Activated T-helper 9 cell treated with anti-CD3 and anti-CD28 coated beads, Interleukin-2, amount 50 U/mL, for 16 hours (primary cell): ENCODE results near the gene TXNDC9.
"Not testable (repeated sequence)": the region's sequence is repeated elsewhere in the genome, so short reads cannot be mapped to it uniquely, and the experiment has no call there.

Experiments
- DNase-seq: peaks from one replicate; pipeline ENCODE4 v3.0.0-alpha.2; 2020; ENCODE audit warnings: low read depth

Gene TXNDC9

GRCh38 chr2:99325384-99325783, 10.7 kb downstream of the TXNDC9 start:
- no peak for DNase-seq

- not testable (repeated sequence) for DNase-seq
These were observed 18.3 kb downstream of the TXNDC9 start for GRCh38 chr2:99317873-99318200.

GRCh38 chr2:99317161-99317872, 18.8 kb downstream of the TXNDC9 start:
- no peak for DNase-seq

DNA sequence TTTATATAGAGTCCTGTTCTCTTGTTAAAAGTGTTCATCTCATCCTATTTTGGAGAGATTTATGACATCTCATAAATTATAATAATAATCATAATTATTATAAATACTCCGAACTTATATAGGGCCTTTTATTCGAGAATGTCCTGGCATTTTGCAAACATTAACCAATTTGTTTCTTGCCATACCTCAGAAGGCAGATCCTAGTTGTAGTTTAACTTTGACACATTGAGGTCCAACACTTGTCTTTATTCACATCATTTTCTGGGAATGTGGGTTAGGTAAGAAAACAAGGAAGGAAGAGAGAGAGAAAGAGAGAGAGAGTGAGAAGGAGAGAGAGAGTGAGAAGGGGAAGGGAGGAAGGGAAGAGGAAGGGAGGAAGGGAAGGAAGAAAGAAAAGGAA, 35.0 kb downstream of the TXNDC9 start, which contains the start of gene LYG1:
TSS of gene LYG1 (minus strand) at position 101 of the 400 bp plus-strand sequence. CDS start 5,527 bp downstream, outside the sequence.
- DNase-seq: not testable (repeated sequence)

DNA sequence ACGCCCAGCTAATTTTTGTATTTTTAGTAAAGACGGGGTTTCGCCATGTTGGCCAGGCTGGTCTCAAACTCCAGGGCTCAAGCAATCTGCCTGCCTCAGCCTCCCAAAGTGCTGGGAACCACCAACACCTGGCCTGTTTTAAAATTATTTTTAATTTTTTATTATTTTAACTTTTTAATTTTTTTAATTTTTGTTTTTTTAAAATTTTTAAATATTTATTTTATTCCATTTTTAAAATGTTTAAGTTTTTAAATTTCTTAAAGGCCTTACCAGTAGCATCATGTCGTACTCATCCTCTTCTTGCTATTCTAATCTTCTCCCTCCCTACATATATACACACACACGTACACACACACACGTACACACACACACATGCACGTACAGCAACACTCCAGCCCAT, 36.6 kb downstream of the TXNDC9 start:
- no peak for DNase-seq

- no peak for DNase-seq
These were observed 38.1 kb downstream of the TXNDC9 start for GRCh38 chr2:99297994-99298393.

- DNase-seq: no peak
These were observed 50.6 kb downstream of the TXNDC9 start for GRCh38 chr2:99285526-99285925.

- DNase-seq: no peak
These were observed 56.0 kb downstream of the TXNDC9 start for GRCh38 chr2:99279969-99280695.

GRCh38 chr2:99278793-99279291, 57.3 kb downstream of the TXNDC9 start:
- no peak for DNase-seq

DNA sequence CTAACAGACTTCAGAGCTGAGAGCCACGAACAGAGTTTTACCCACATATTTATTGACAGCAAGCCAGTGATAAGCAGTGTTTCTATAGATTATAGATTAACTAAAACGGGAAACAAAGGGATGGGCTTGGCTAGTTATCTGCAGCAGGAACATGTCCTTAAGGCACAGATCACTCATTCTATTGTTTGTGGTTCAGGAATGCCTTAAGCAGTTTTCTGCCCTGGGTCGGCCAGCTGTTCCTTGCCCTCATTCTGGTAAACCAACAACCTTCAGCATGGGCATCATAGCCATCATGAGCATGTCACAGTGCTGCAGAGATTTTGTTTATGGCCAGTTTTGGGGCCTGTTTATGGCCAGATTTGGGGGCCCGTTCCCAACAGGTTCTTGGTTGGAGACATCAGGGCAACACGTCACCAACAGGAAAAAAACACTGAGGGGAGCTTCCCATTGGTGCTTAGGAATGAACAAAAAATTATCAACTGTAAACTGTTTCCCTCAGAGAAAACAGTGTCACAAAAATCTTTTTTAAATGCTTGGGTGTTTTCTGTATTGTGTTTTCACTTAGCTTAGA, 57.9 kb downstream of the TXNDC9 start:
- not testable (repeated sequence) for DNase-seq

DNA sequence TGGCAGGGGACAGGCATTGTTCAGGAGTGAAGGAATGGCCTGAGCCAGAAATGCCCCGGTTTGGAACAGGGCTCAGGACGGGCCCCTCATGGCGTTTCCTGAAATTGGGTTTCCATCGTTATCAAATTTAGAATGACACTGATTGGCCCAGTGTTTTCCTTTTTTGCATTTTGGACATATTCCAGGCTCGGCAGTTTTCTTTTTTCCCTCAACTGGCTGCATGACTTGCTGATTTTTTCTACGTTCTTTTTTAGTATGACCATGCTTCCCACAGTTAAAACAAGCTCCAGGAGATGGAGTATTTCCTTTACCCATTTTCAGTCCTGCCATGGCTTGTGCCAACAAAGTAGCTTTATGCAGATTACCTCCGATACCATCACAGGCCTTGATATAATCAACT, 60.3 kb downstream of the TXNDC9 start:
- no peak for DNase-seq
